Lung (tissue), 12 donors: ENCODE data around the gene PDK2. TPM values are rescaled to one million over a fixed set of nuclear protein-coding genes. Genes with fewer than 3 reads are reported as not detected.

Experiments used
- ATAC-seq: fragments of 200-7000 bp; cut with Tn5 transposase; one replicate; pipeline ENCODE4 v1.9.1; 2020; ENCODE audit warnings: moderate number of reproducible peaks; ENCODE audit not compliant: insufficient read depth, low FRiP score
- DNase-seq, 3 donors: peaks; one replicate each; pipeline ENCODE4 v3.0.0-alpha.2; 2013 to 2017
- H3K27ac ChIP-seq, 2 donors: one replicate each; pipeline ENCODE4 v1.5.1; 2013; ENCODE audit warnings: mild to moderate bottlenecking in 2 of 2, moderate library complexity in 2 of 2, control low read depth in 1 of 2, inconsistent platforms in 1 of 2, low read depth in 1 of 2, low read length in 1 of 2
- H3K27me3 ChIP-seq, 3 donors: one replicate each; pipeline ENCODE4 v1.5.1; 2013; ENCODE audit warnings: low read length in 2 of 3; ENCODE audit not compliant: control insufficient read depth in 3 of 3, insufficient read depth in 3 of 3
- H3K36me3 ChIP-seq, 4 donors: one replicate each; pipeline ENCODE4 v1.5.1; 2013; ENCODE audit warnings: low read length in 4 of 4, mild to moderate bottlenecking in 1 of 4, moderate library complexity in 1 of 4; ENCODE audit not compliant: control insufficient read depth in 4 of 4, insufficient read depth in 4 of 4
- H3K4me1 ChIP-seq, 5 donors: one replicate each; pipeline ENCODE4 v1.5.1; 2013; ENCODE audit warnings: low read length in 5 of 5, mild to moderate bottlenecking in 2 of 5, moderate library complexity in 1 of 5; ENCODE audit not compliant: control insufficient read depth in 5 of 5, insufficient read depth in 5 of 5
- H3K4me3 ChIP-seq: one replicate; pipeline ENCODE4 v1.5.1; 2013; ENCODE audit warnings: mild to moderate bottlenecking, control low read depth, moderate library complexity
- H3K9ac ChIP-seq, 2 donors: one replicate each; pipeline ENCODE4 v1.5.1; 2013; ENCODE audit warnings: low read length in 2 of 2, control low read depth in 1 of 2; ENCODE audit not compliant: insufficient read depth in 1 of 2
- H3K9me3 ChIP-seq, 4 donors: one replicate each; pipeline ENCODE4 v1.5.1; 2013; ENCODE audit warnings: low read length in 3 of 4, mild to moderate bottlenecking in 1 of 4, moderate library complexity in 1 of 4; ENCODE audit not compliant: control insufficient read depth in 4 of 4, insufficient read depth in 3 of 4
- CTCF ChIP-seq: IDR thresholded peaks from 2 replicates; pipeline ENCODE4 v1.5.1; 2012; ENCODE audit warnings: mild to moderate bottlenecking; ENCODE audit errors: control extremely low read depth, extremely low read depth
- WGBS, 2 donors: extraction: QIAGEN DNeasy Blood & Tissue Kit; methylation state at CpG; one replicate each; pipeline ENCODE4 v1.1.7; 2013; 5-methylcytosine and 5-hydroxymethylcytosine counted together
- polyA plus RNA-seq, 2 donors: library from polyadenylated mRNA; stranded (reverse); fragments of 200-250 nt; gene quantifications; one replicate each; pipeline ENCODE4 v1.2.1, GENCODE V29; 2013
- total RNA-seq, 2 donors: library from RNA; depleted of rRNA in 1 of 2; stranded (reverse); fragments of >200 nt in 1 of 2; gene quantifications; one replicate each; pipeline ENCODE4 v1.2.1, GENCODE V29; 2014 to 2021
- donor health status: control.
- donor health status: control.
- donor health status: Bipolar disorder and iron deficiency.
- donor health status: healthy.
- donor health status: DM: yes; HTN: yes; CAD: no.

PDK2 gene
- total and polyA plus RNA-seq, 4 donors: 10.0 to 27.8 (median 19.4) TPM

- Histone ChIP-seq H3K4me3 (peak overlapping the region; percentile 34), H3K4me1 (peaks cover 0 to 12% (median 8%) of the 10 kb centered on the region in 5 donors), H3K27me3 (no peaks in the 10 kb centered on the region), H3K36me3 (peaks cover 0 to 2% (median 0%) of the 10 kb centered on the region in 4 donors), H3K9ac (peak overlapping the region in 1 of 2 donors; percentile 53), H3K27ac (peak overlapping the region in 1 of 2 donors; percentile 78), H3K9me3 (no peaks in the 10 kb centered on the region)
- ATAC-seq (no peak), DNase-seq (peak; percentile 67 to 77 (median 75))
- TF ChIP-seq CTCF: no peak
- 10 to 12% methylated on average over 32 of the region's 32 CpGs for WGBS, 2 donors
These were observed 33.5 kb downstream of the PDK2 start for GRCh38 chr17:50128441-50129352.

DNA sequence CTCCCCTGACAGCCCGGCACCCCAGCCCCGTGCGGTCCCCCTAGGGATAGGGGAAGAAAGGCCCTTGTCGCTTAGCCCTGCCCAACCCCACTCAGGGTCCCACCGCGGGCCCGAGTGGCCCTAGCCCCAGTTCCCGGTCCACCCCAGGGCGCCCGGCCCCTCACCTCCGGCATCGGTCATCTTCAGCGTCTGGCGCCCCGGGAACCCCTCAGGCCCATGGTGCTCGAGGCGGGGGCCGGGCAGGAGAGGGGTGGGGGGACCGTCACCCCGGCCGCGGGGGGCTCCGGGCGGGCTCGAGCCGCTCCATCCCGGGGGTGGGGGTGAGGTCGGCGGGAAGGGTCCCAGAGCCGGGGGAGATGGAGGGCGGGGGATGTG is 34.2 kb downstream of the PDK2 start:
- 0 to 1% methylated on average over 22 to 31 of the region's 31 CpGs for WGBS, 2 donors
- H3K36me3 ChIP-seq: peaks cover 0 to 2% (median under 1%) of the 10 kb centered on the region in 4 donors
- TF ChIP-seq CTCF: no peak
- ATAC-seq: no peak
- H3K27me3 ChIP-seq: no peaks in the 10 kb centered on the region
- H3K9me3 ChIP-seq: no peaks in the 10 kb centered on the region
- H3K4me3 ChIP-seq: no peak overlapping the region
- H3K9ac ChIP-seq: no peak overlapping the region
- no peak for DNase-seq
- peak overlapping the region in 1 of 2 donors; percentile 49 for H3K27ac ChIP-seq
- H3K4me1 ChIP-seq: peaks cover 0 to 8% (median 7%) of the 10 kb centered on the region in 5 donors

DNA sequence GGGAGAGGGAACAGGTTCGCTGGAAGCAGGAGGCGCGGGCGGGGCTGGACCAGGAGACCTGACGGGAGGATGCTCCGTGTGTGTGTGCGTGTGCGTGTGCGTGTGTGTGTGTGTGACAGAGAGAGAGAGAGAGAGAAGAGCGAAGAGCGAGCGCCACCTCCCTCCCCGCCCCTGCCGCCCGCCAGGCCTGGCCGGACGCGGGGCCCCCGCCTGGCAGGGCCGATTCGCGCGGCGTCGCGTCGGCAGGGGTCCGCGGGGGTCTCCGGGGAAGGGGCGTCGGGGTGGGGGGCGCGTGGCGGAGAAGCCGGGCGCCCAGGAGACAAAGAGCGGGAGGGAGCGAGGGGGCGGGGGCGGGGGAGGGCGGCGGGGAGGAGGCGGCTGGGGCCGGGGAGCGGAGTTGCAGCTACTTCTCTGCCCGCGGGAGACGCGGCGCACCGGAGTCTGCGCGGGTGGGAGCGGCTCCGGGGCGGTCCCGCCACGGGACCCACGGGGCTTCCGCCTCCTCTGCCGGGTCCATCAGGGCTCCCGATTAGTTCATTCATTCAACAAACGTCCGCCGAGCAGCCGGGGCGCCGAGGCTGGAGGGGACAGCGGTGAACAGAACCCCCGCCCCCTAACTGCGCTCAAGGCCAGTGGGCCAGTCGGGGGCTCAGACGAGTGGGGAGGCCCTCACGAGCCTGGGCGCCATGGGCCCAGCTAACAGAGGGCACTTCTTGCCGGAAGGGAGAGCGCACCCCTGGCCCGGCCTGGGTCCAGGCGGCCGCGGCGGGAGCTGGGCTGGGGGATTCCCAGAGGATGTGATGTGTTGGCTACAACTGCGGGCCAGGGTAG is 34.8 kb downstream of the PDK2 start, which contains the start of gene SAMD14:
SAMD14 (minus strand) TSS at position 433 of the 831 bp plus-strand sequence. CDS start 5,201 bp downstream, outside the sequence.
- H3K9ac ChIP-seq: no peak within 1 kb of the TSS
- DNase-seq: peak; percentile 63 to 71 (median 71)
- no peaks in the 10 kb centered on the region for H3K27me3 ChIP-seq
- no peaks in the 10 kb centered on the region for H3K9me3 ChIP-seq
- peak within 1 kb of the TSS; percentile 34 for H3K4me3 ChIP-seq
- peak; percentile 5 for ATAC-seq
- TF ChIP-seq CTCF: no peak
- peaks cover 0 to 8% (median 7%) of the 10 kb centered on the region in 5 donors for H3K4me1 ChIP-seq
- H3K36me3 ChIP-seq: peaks cover 0 to 7% (median 3%) of the 10 kb centered on the region in 4 donors
- peak within 1 kb of the TSS in 1 of 2 donors; percentile 78 for H3K27ac ChIP-seq
- WGBS, 2 donors: 1 to 2% methylated on average over 43 to 84 of the region's 84 CpGs
